GM12878 (cell line): ENCODE data around the gene SPRR3. TPM values are rescaled to one million over a fixed set of nuclear protein-coding genes. Genes with fewer than 3 reads are reported as not detected.

ENCODE experiments used
- ATAC-seq: fragments of 200-7000 bp; cut with Tn5 transposase; 3 replicates; pipeline ENCODE4 v1.9.1; 2020; ENCODE audit warnings: mild to moderate bottlenecking, moderate library complexity
- BruUV-seq: library from RNA; stranded (reverse); fragments of 400-500 nt; replicated peaks from 2 replicates; lab custom pipeline; 2021; lab: Mats Ljungman, UMichigan
- CTCF ChIA-PET: fragments of 300-600 bp; sonication (Branson Sonifier 250); formaldehyde crosslinking; extraction: SDS; loops from one replicate; lab custom pipeline; 2021; ENCODE audit warnings: inconsistent platforms; lab: Yijun Ruan, JAX
- POLR2A ChIA-PET: fragments of 350-600 bp; formaldehyde crosslinking; extraction: SDS; loops from one replicate; lab custom pipeline; 2021; ENCODE audit warnings: inconsistent platforms; lab: Charles Lee
- RAD21 ChIA-PET: fragments of 300-600 bp; sonication (Branson Sonifier 250); formaldehyde crosslinking; loops from one replicate; lab custom pipeline; 2023; ENCODE audit warnings: antibody characterized with exemption; ENCODE audit not compliant: unreplicated experiment; lab: Charles Lee
- SMC1A ChIA-PET: fragments of 300-600 bp; sonication (Branson Sonifier 250); formaldehyde crosslinking; loops from one replicate; lab custom pipeline; 2023; ENCODE audit not compliant: unreplicated experiment, uncharacterized antibody; lab: Charles Lee
- DNase-seq: peaks from one replicate; pipeline ENCODE4 v3.0.0-alpha.2; 2011; ENCODE audit warnings: low read depth, low spot score
- FAIRE-seq: peaks from 3 replicates; lab custom pipeline; 2011; peaks lifted over from hg19 to GRCh38; lab: Jason Lieb, UNC
- H2AFZ ChIP-seq: 2 replicates; pipeline ENCODE4 v1.6.0; 2011; ENCODE audit warnings: low read depth, low read length, control low read depth; ENCODE audit not compliant: control insufficient read depth
- H3K27ac ChIP-seq: 2 replicates; pipeline ENCODE4 v1.5.1; 2011; ENCODE audit warnings: control low read depth; ENCODE audit not compliant: control insufficient read depth, insufficient read depth
- H3K27me3 ChIP-seq, 2 experiments: replicated peaks in 1 of 2; 2 replicates each; pipeline versions ENCODE4 v1.6.0 to v1.6.1; 2011; ENCODE audit warnings: low read length in 1 of 2; ENCODE audit not compliant: control insufficient read depth in 2 of 2, insufficient read depth in 2 of 2
- H3K36me3 ChIP-seq, 2 experiments: 2 replicates each; pipeline ENCODE4 v1.5.1; 2011; ENCODE audit warnings: low read length in 1 of 2; ENCODE audit not compliant: control insufficient read depth in 2 of 2, insufficient read depth in 2 of 2
- H3K4me1 ChIP-seq: 2 replicates; pipeline ENCODE4 v1.6.1; 2011; ENCODE audit warnings: mild to moderate bottlenecking, low read length, moderate library complexity, mixed read lengths; ENCODE audit not compliant: control insufficient read depth, insufficient read depth
- H3K4me2 ChIP-seq: 2 replicates; pipeline ENCODE4 v1.6.0; 2011; ENCODE audit warnings: control low read depth; ENCODE audit not compliant: control insufficient read depth, insufficient read depth
- H3K4me3 ChIP-seq: fragments of 200-600 bp; sonication (generic); 2 replicates; pipeline ENCODE4 v1.5.1; 2016
- H3K79me2 ChIP-seq: 2 replicates; pipeline ENCODE4 v1.6.0; 2011; ENCODE audit warnings: low read length; ENCODE audit not compliant: control insufficient read depth, insufficient read depth
- H3K9ac ChIP-seq: 2 replicates; pipeline ENCODE4 v1.8.0; 2011; ENCODE audit warnings: low read length, control low read depth, mixed read lengths; ENCODE audit not compliant: control insufficient read depth, insufficient read depth
- H3K9me3 ChIP-seq: replicated peaks from 3 replicates; pipeline ENCODE4 v1.5.1; 2011; ENCODE audit warnings: mild to moderate bottlenecking, low read length; ENCODE audit not compliant: control insufficient read depth, insufficient read depth
- H4K20me1 ChIP-seq: 2 replicates; pipeline ENCODE4 v1.6.0; 2011; ENCODE audit not compliant: control insufficient read depth, insufficient read depth
- ZNF207 ChIP-seq: fragments of 450-650 bp; IDR thresholded peaks from 2 replicates; pipeline ENCODE4 v1.6.1; 2014; ENCODE audit warnings: antibody characterized with exemption, mild to moderate bottlenecking, borderline replicate concordance
- WGBS: methylation state at CpG from one replicate; pipeline ENCODE4 v1.1.6; 2016; ENCODE audit warnings: low lambda C conversion rate; ENCODE audit not compliant: insufficient replicate concordance, insufficient coverage; ENCODE audit errors: missing lambda C conversion rate; 5-methylcytosine and 5-hydroxymethylcytosine counted together
- in situ Hi-C: fragments of 300-500 bp; cut with MboI; formaldehyde crosslinking; loops from 9 replicates; pipeline ENCODE4 v1.14.3; 2018; ENCODE audit warnings: mixed read lengths
- intact Hi-C: fragments of 100-400 bp; cut with micrococcal nuclease; formaldehyde crosslinking; loops from one replicate; pipeline ENCODE4 v1.14.2; 2022; ENCODE audit not compliant: unreplicated experiment
- polyA plus RNA-seq, 11 experiments: library from polyadenylated mRNA; depleted of rRNA in 4 of 11; unstranded in 6 of 11; stranded (reverse) in 5 of 11; fragments of >200 nt; fragmentation: Nextera tagmentation in 4 of 11; fragmentation: Illumina TruSeq in 1 of 11; extraction: Ambion mirVana in 4 of 11; extraction: Trizol in 1 of 11; gene quantifications; 1 replicate in 1 of 11; 2 replicates in 10 of 11; pipeline versions ENCODE4 v1.2.1 to v1.2.3, GENCODE V29; 2011 to 2016; ENCODE audit warnings: inconsistent platforms in 2 of 11, missing spikeins in 2 of 11, low read depth in 1 of 11
- small RNA-seq: library from RNA; depleted of rRNA; stranded (forward); fragments of <200 nt; gene quantifications from one replicate; pipeline ENCODE3, GENCODE V24; 2014
- total RNA-seq, 4 experiments: library from RNA; depleted of rRNA in 3 of 4; stranded (reverse); fragments of >200 nt in 3 of 4; fragmentation: Illumina TruSeq in 1 of 4; extraction: Trizol in 1 of 4; gene quantifications; 2 replicates each; pipeline versions ENCODE4 v1.2.1 to v1.2.3, GENCODE V29; 2013 to 2021

SPRR3 gene
- total and polyA plus RNA-seq, 10 of the 15 experiments (the other 5 are each of a cell fraction or from before 2014, with no cell fraction given), result not detected

GRCh38 chr1:153049211-153049610, 47.7 kb downstream of the SPRR3 start:
- H3K36me3 ChIP-seq, result no peaks in the 10 kb centered on the region
- H3K27ac ChIP-seq, result no peak overlapping the region
- intact Hi-C loops (no loop called here), in situ Hi-C loops (no loop called here)
- CTCF ChIA-PET, result interaction anchor here (2.0 kb wide), 1 partner anchor 179 kb away, joined by 8 read pairs; no protein-coding TSS in a partner anchor
- BruUV-seq, result no TSS peak
- RAD21 ChIA-PET, result no interaction called here
- no peak overlapping the region for H3K9ac ChIP-seq
- no peak for FAIRE-seq
- H4K20me1 ChIP-seq, result no peaks in the 10 kb centered on the region
- POLR2A ChIA-PET, result interaction anchor here (0.5 kb wide), 1 partner anchor 587 kb away, joined by 6 read pairs; no protein-coding TSS in a partner anchor
- H3K4me2 ChIP-seq, result no peak overlapping the region
- no peak for ATAC-seq
- SMC1A ChIA-PET, result no interaction called here
- no peaks in the 10 kb centered on the region for H3K4me1 ChIP-seq
- no peak overlapping the region for H3K4me3 ChIP-seq
- TF ChIP-seq ZNF207, result no peak
- H2AFZ ChIP-seq, result no peak overlapping the region
- no peaks in the 10 kb centered on the region for H3K9me3 ChIP-seq
- H3K27me3 ChIP-seq, result peaks cover 0 to 3% of the 10 kb centered on the region in 2 experiments; a peak in 1 of 4 replicates
- H3K79me2 ChIP-seq, result no peaks in the 10 kb centered on the region
- DNase-seq, result no peak
- WGBS, result 27% methylated on average over 2 of the region's 2 CpGs

Small RNA genes within 50 kb of the gene (small RNA-seq; reads per million reads assigned to genes)
- gene AL356867.1 (not detected), gene RF00322 (not detected), gene SPRR1A (not detected)

Other genes starting within 250 kb of the SPRR3 start
Only the 7 nearest of the 23 such genes appear.
- gene SPRR5, start 54.5 kb upstream of the SPRR3 start, total RNA-seq (2014; rRNA removed), result not detected in 2 replicates
- gene SPRR5, start 54.5 kb upstream of the SPRR3 start, total RNA-seq (2014; rRNA removed; fragmentation: Illumina TruSeq; extraction: Trizol), result not detected in 2 replicates
- not detected in 2 replicates for gene SPRR5, start 54.5 kb upstream of the SPRR3 start, total RNA-seq (2021)
- gene SPRR5, start 54.5 kb upstream of the SPRR3 start, polyA plus RNA-seq (2011; rRNA removed), result not detected in 2 replicates
- not detected in 2 replicates for gene SPRR5, start 54.5 kb upstream of the SPRR3 start, polyA plus RNA-seq (2014; fragmentation: Illumina TruSeq; extraction: Trizol)
- gene SPRR5, start 54.5 kb upstream of the SPRR3 start, polyA plus RNA-seq (2014; fragmentation: Nextera tagmentation; extraction: Ambion mirVana), result not detected
- gene SPRR5, start 54.5 kb upstream of the SPRR3 start, polyA plus RNA-seq (2014; rRNA removed), result not detected in 2 replicates
- not detected for gene SPRR5, start 54.5 kb upstream of the SPRR3 start, polyA plus RNA-seq (2016; fragmentation: Nextera tagmentation; extraction: Ambion mirVana)
- gene SPRR4, start 31.1 kb upstream of the SPRR3 start, total RNA-seq (2014; rRNA removed), result not detected in 2 replicates
- gene SPRR4, start 31.1 kb upstream of the SPRR3 start, total RNA-seq (2014; rRNA removed; fragmentation: Illumina TruSeq; extraction: Trizol), result not detected in 2 replicates
- not detected in 2 replicates for gene SPRR4, start 31.1 kb upstream of the SPRR3 start, total RNA-seq (2021)
- not detected in 2 replicates for gene SPRR4, start 31.1 kb upstream of the SPRR3 start, polyA plus RNA-seq (2011; rRNA removed)
- not detected in 2 replicates for gene SPRR4, start 31.1 kb upstream of the SPRR3 start, polyA plus RNA-seq (2014; fragmentation: Illumina TruSeq; extraction: Trizol)
- gene SPRR4, start 31.1 kb upstream of the SPRR3 start, polyA plus RNA-seq (2014; fragmentation: Nextera tagmentation; extraction: Ambion mirVana), result not detected
- not detected in 2 replicates for gene SPRR4, start 31.1 kb upstream of the SPRR3 start, polyA plus RNA-seq (2014; rRNA removed)
- not detected for gene SPRR4, start 31.1 kb upstream of the SPRR3 start, polyA plus RNA-seq (2016; fragmentation: Nextera tagmentation; extraction: Ambion mirVana)
- gene SPRR1A, start 17.7 kb upstream of the SPRR3 start, total RNA-seq (2014; rRNA removed), result not detected in 2 replicates
- not detected in 2 replicates for gene SPRR1A, start 17.7 kb upstream of the SPRR3 start, total RNA-seq (2014; rRNA removed; fragmentation: Illumina TruSeq; extraction: Trizol)
- not detected in 2 replicates for gene SPRR1A, start 17.7 kb upstream of the SPRR3 start, total RNA-seq (2021)
- gene SPRR1A, start 17.7 kb upstream of the SPRR3 start, polyA plus RNA-seq (2011; rRNA removed), result not detected in 2 replicates
- not detected in 2 replicates for gene SPRR1A, start 17.7 kb upstream of the SPRR3 start, polyA plus RNA-seq (2014; fragmentation: Illumina TruSeq; extraction: Trizol)
- gene SPRR1A, start 17.7 kb upstream of the SPRR3 start, polyA plus RNA-seq (2014; fragmentation: Nextera tagmentation; extraction: Ambion mirVana), result not detected
- not detected in 2 replicates for gene SPRR1A, start 17.7 kb upstream of the SPRR3 start, polyA plus RNA-seq (2014; rRNA removed)
- gene SPRR1A, start 17.7 kb upstream of the SPRR3 start, polyA plus RNA-seq (2016; fragmentation: Nextera tagmentation; extraction: Ambion mirVana), result not detected
- gene SPRR1B, start 29.5 kb downstream of the SPRR3 start, total RNA-seq (2014; rRNA removed), result not detected in 2 replicates
- not detected in 2 replicates for gene SPRR1B, start 29.5 kb downstream of the SPRR3 start, total RNA-seq (2014; rRNA removed; fragmentation: Illumina TruSeq; extraction: Trizol)
- not detected in 2 replicates for gene SPRR1B, start 29.5 kb downstream of the SPRR3 start, total RNA-seq (2021)
- not detected in 2 replicates for gene SPRR1B, start 29.5 kb downstream of the SPRR3 start, polyA plus RNA-seq (2011; rRNA removed)
- gene SPRR1B, start 29.5 kb downstream of the SPRR3 start, polyA plus RNA-seq (2014; fragmentation: Illumina TruSeq; extraction: Trizol), result not detected in 2 replicates
- not detected for gene SPRR1B, start 29.5 kb downstream of the SPRR3 start, polyA plus RNA-seq (2014; fragmentation: Nextera tagmentation; extraction: Ambion mirVana)
- gene SPRR1B, start 29.5 kb downstream of the SPRR3 start, polyA plus RNA-seq (2014; rRNA removed), result not detected in 2 replicates
- not detected for gene SPRR1B, start 29.5 kb downstream of the SPRR3 start, polyA plus RNA-seq (2016; fragmentation: Nextera tagmentation; extraction: Ambion mirVana)
- not detected in 2 replicates for gene SPRR2D, start 39.4 kb downstream of the SPRR3 start, total RNA-seq (2014; rRNA removed)
- not detected in 2 replicates for gene SPRR2D, start 39.4 kb downstream of the SPRR3 start, total RNA-seq (2014; rRNA removed; fragmentation: Illumina TruSeq; extraction: Trizol)
- gene SPRR2D, start 39.4 kb downstream of the SPRR3 start, total RNA-seq (2021), result not detected in 2 replicates
- not detected in 2 replicates for gene SPRR2D, start 39.4 kb downstream of the SPRR3 start, polyA plus RNA-seq (2011; rRNA removed)
- gene SPRR2D, start 39.4 kb downstream of the SPRR3 start, polyA plus RNA-seq (2014; fragmentation: Illumina TruSeq; extraction: Trizol), result not detected in 2 replicates
- not detected for gene SPRR2D, start 39.4 kb downstream of the SPRR3 start, polyA plus RNA-seq (2014; fragmentation: Nextera tagmentation; extraction: Ambion mirVana)
- not detected in 2 replicates for gene SPRR2D, start 39.4 kb downstream of the SPRR3 start, polyA plus RNA-seq (2014; rRNA removed)
- under 1 TPM in 1 of 2 experiments, not detected in 1; 0.44 TPM for gene SPRR2D, start 39.4 kb downstream of the SPRR3 start, polyA plus RNA-seq (2016; fragmentation: Nextera tagmentation; extraction: Ambion mirVana)
- not detected in 2 replicates for gene SPRR2A, start 55.8 kb downstream of the SPRR3 start, total RNA-seq (2014; rRNA removed)
- gene SPRR2A, start 55.8 kb downstream of the SPRR3 start, total RNA-seq (2014; rRNA removed; fragmentation: Illumina TruSeq; extraction: Trizol), result not detected in 2 replicates
- gene SPRR2A, start 55.8 kb downstream of the SPRR3 start, total RNA-seq (2021), result not detected in 2 replicates
- gene SPRR2A, start 55.8 kb downstream of the SPRR3 start, polyA plus RNA-seq (2011; rRNA removed), result not detected in 2 replicates
- not detected in 2 replicates for gene SPRR2A, start 55.8 kb downstream of the SPRR3 start, polyA plus RNA-seq (2014; fragmentation: Illumina TruSeq; extraction: Trizol)
- gene SPRR2A, start 55.8 kb downstream of the SPRR3 start, polyA plus RNA-seq (2014; fragmentation: Nextera tagmentation; extraction: Ambion mirVana), result not detected
- not detected in 2 replicates for gene SPRR2A, start 55.8 kb downstream of the SPRR3 start, polyA plus RNA-seq (2014; rRNA removed)
- not detected for gene SPRR2A, start 55.8 kb downstream of the SPRR3 start, polyA plus RNA-seq (2016; fragmentation: Nextera tagmentation; extraction: Ambion mirVana)
- not detected in 2 replicates for gene SPRR2B, start 69.9 kb downstream of the SPRR3 start, total RNA-seq (2014; rRNA removed)
- gene SPRR2B, start 69.9 kb downstream of the SPRR3 start, total RNA-seq (2014; rRNA removed; fragmentation: Illumina TruSeq; extraction: Trizol), result not detected in 2 replicates
- not detected in 2 replicates for gene SPRR2B, start 69.9 kb downstream of the SPRR3 start, total RNA-seq (2021)
- not detected in 2 replicates for gene SPRR2B, start 69.9 kb downstream of the SPRR3 start, polyA plus RNA-seq (2011; rRNA removed)
- not detected in 2 replicates for gene SPRR2B, start 69.9 kb downstream of the SPRR3 start, polyA plus RNA-seq (2014; fragmentation: Illumina TruSeq; extraction: Trizol)
- not detected for gene SPRR2B, start 69.9 kb downstream of the SPRR3 start, polyA plus RNA-seq (2014; fragmentation: Nextera tagmentation; extraction: Ambion mirVana)
- not detected in 2 replicates for gene SPRR2B, start 69.9 kb downstream of the SPRR3 start, polyA plus RNA-seq (2014; rRNA removed)
- not detected for gene SPRR2B, start 69.9 kb downstream of the SPRR3 start, polyA plus RNA-seq (2016; fragmentation: Nextera tagmentation; extraction: Ambion mirVana)